AG04449 (cell line): ENCODE results near the gene DHDH.
"Not testable (repeated sequence)": the region's sequence is repeated elsewhere in the genome, so short reads cannot be mapped to it uniquely, and the experiment has no call there.

Source experiments
- CTCF ChIA-PET: fragments of 350-600 bp; formaldehyde crosslinking; extraction: SDS; loops from one replicate; lab custom pipeline; 2021; ENCODE audit warnings: antibody characterized with exemption; lab: Yijun Ruan, JAX
- POLR2A ChIA-PET: fragments of 400-600, 350-600 bp; formaldehyde crosslinking; extraction: SDS; loops from one replicate; lab custom pipeline; 2020; ENCODE audit warnings: antibody characterized with exemption, inconsistent platforms; lab: Yijun Ruan, JAX
- DNase-seq: peaks from one replicate; pipeline ENCODE4 v3.0.0-alpha.2; 2010; ENCODE audit warnings: low read depth, low spot score
- H3K4me3 ChIP-seq: 2 replicates; pipeline ENCODE4 v1.5.1; 2011; ENCODE audit warnings: low read depth, mild to moderate bottlenecking, control low read depth, low read length
- TF ChIP-seq, protein P1 (sequence below): IDR thresholded peaks from one replicate; pipeline ENCODE4 v1.5.1; 2011; ENCODE audit warnings: mild to moderate bottlenecking, moderate library complexity, low read length, control low read depth, inconsistent platforms; ENCODE audit not compliant: insufficient read depth; ENCODE audit errors: missing control alignments

Gene DHDH

DNA sequence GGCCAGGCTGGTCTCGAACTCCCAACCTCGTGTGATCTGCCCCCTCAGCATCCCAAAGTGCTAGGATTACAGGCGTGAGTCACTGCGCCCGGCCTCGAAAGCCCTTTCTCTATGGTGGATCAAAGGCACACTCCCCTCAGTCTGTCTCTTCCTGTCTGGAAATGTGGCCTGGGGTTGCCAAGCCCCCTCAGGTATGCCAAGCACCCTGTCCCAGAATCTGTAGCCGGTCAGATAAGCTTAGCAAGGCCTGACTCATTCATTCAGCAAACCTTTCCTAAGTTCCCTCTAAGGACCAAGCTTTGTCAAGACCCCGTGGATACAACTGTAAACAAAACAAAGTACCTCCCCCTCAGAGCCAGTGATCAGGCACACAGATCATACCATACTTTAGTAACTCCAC is 19.3 kb upstream of the DHDH start:
- CTCF ChIA-PET: interaction anchor here (1.1 kb wide), 1 partner anchor 72 kb away, joined by 3 read pairs; no protein-coding TSS in a partner anchor
- TF ChIP-seq, protein P1, sequence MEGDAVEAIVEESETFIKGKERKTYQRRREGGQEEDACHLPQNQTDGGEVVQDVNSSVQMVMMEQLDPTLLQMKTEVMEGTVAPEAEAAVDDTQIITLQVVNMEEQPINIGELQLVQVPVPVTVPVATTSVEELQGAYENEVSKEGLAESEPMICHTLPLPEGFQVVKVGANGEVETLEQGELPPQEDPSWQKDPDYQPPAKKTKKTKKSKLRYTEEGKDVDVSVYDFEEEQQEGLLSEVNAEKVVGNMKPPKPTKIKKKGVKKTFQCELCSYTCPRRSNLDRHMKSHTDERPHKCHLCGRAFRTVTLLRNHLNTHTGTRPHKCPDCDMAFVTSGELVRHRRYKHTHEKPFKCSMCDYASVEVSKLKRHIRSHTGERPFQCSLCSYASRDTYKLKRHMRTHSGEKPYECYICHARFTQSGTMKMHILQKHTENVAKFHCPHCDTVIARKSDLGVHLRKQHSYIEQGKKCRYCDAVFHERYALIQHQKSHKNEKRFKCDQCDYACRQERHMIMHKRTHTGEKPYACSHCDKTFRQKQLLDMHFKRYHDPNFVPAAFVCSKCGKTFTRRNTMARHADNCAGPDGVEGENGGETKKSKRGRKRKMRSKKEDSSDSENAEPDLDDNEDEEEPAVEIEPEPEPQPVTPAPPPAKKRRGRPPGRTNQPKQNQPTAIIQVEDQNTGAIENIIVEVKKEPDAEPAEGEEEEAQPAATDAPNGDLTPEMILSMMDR: no peak
- no peak overlapping the region for H3K4me3 ChIP-seq
- no peak for DNase-seq
- POLR2A ChIA-PET: no interaction called here

DNA sequence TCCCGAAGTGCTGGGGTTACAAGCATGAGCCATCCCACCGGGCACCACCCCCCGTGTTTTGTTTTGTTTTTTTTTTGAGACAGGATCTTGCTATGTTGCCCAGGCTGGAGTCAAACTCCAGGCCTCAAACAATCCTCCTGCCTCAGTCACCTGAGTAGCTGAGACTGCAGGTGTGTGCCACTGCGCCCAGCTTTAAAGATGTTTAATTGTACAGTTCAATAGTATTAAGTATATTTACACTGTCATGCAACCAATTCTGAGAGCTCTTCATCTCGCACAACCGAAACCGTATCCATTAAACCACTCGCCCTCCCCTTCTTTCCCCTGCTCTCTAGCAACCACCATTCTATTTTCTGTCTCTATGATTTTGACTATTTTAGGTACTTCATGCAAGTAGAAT is 17.7 kb upstream of the DHDH start:
- TF ChIP-seq, protein P1: no peak
- no peak overlapping the region for H3K4me3 ChIP-seq
- ChIA-PET CTCF (no interaction called here), POLR2A (no interaction called here)
- DNase-seq: no peak

DNA sequence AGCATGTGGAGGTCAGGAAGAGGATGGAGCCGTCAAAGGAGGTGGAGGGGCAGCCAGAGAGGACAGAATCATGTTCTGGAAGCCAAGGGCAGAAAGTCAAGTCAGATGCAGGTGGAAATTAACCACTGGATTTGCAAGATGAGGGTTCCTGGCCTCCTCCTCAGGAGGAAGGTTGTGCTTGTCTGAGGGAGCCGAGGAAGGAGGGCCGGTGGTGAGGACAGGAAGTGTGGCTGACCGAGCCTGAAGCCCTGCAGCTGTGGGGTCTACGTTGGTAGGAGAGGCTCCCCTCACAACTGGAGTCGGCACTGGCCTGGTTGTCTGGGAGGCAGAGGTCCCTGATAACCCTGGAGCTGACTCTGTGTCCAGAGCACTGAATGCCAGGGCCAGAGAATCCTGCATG is 15.4 kb upstream of the DHDH start:
- TF ChIP-seq, protein P1: no peak
- ChIA-PET POLR2A (interaction anchor here (0.9 kb wide), 1 partner anchor 17 kb away, joined by 3 read pairs; no protein-coding TSS in a partner anchor), CTCF (interaction anchor here (1.0 kb wide), 1 partner anchor 53 kb away, joined by 4 read pairs; no protein-coding TSS in a partner anchor)
- no peak for DNase-seq
- no peak overlapping the region for H3K4me3 ChIP-seq

DNA sequence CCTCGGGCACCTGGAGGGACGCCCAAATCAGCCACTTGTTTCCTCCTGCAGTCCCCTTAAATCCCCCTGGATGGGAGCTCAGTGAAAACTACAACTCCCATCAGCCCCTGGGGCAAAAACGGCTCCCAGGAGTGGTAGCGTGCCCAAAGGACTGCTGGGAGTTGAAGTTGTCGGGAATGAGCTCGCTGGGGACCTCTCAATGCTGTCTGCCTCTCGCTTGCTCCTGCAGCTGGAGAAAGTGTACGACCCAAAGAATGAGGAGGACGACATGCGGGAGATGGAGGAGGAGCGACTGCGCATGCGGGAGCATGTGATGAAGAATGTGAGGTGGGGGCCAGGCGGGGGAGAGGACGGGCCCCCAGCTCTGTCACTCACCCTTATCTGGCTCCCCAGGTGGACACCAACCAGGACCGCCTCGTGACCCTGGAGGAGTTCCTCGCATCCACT is 14.7 kb upstream of the DHDH start:
- POLR2A ChIA-PET: interaction anchor here (0.9 kb wide), 2 partner anchors 18 to 45 kb away, joined by 3 read pairs; no protein-coding TSS in a partner anchor
- TF ChIP-seq, protein P1: no peak
- H3K4me3 ChIP-seq: no peak overlapping the region
- CTCF ChIA-PET: interaction anchor here (0.6 to 1.0 kb wide), 3 partner anchors 52 to 179 kb away, joined by 3 to 4 read pairs (median 3); no protein-coding TSS in a partner anchor
- no peak for DNase-seq

DNA sequence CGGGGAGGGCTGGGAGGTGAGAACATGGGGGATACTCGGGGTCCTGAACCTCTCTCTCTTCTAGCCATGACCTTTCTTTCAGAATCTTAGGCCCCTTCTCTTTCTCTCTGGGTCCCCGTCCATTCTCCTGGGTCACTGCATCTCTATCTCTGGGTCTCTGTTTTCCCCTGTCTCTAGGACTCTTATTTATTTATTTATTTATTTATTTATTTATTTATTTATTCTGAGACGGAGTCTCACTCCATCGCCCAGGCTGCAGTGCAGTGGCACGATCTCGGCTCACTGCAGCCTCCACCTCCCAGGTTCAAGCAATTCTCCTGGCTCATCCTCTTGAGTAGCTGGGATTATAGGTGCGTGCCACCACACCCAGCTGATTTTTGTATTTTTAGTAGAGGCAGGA is 14.2 kb upstream of the DHDH start:
- H3K4me3 ChIP-seq, DNase-seq: not testable (repeated sequence)
- CTCF ChIA-PET: interaction anchor here (0.6 to 1.0 kb wide), 3 partner anchors 51 to 178 kb away, joined by 3 to 4 read pairs (median 3); no protein-coding TSS in a partner anchor
- POLR2A ChIA-PET: interaction anchor here (0.9 to 1.4 kb wide), 2 partner anchors 45 to 47 kb away, joined by 3 read pairs; partner anchors contain the start of gene PPP1R15A

DNA sequence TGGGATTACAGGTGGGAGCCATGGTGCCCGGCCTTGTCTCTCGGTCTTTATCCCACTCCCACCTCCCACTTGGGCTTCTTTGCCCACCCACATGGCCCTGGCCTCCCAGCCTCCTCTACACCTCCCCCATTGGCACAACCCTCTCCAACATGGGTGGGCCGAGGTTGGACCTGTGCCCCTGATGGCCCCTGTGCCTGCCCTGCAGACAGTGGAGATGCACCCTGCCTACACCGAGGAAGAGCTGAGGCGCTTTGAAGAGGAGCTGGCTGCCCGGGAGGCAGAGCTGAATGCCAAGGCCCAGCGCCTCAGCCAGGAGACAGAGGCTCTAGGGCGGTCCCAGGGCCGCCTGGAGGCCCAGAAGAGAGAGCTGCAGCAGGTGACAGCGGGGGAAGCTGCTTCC is 12.6 kb upstream of the DHDH start:
- ChIA-PET POLR2A (interaction anchor here (1.4 kb wide), 1 partner anchor 49 kb away, joined by 3 read pairs; the partner anchor contains the start of gene PPP1R15A), CTCF (no interaction called here)
- no peak overlapping the region for H3K4me3 ChIP-seq
- TF ChIP-seq, protein P1: no peak
- DNase-seq: no peak
